Neural progenitor cell (in vitro differentiated cells): ENCODE results near the gene AKT1.

ENCODE experiments used
- EZH2 ChIP-seq: fragments of 200-600 bp; sonication (generic); IDR thresholded peaks from 2 replicates; pipeline ENCODE4 v1.6.1; 2017; ENCODE audit warnings: antibody characterized with exemption, mild to moderate bottlenecking, moderate library complexity
- EZH2phosphoT487 ChIP-seq: fragments of 200-600 bp; sonication (generic); IDR thresholded peaks from 2 replicates; pipeline ENCODE4 v1.6.1; 2017; ENCODE audit warnings: antibody characterized with exemption
- TF ChIP-seq, protein P1 (sequence below): fragments of 200-600 bp; sonication (generic); IDR thresholded peaks from 2 replicates; pipeline ENCODE4 v1.5.1; 2017; ENCODE audit warnings: antibody characterized with exemption, mild to moderate bottlenecking

DNA sequence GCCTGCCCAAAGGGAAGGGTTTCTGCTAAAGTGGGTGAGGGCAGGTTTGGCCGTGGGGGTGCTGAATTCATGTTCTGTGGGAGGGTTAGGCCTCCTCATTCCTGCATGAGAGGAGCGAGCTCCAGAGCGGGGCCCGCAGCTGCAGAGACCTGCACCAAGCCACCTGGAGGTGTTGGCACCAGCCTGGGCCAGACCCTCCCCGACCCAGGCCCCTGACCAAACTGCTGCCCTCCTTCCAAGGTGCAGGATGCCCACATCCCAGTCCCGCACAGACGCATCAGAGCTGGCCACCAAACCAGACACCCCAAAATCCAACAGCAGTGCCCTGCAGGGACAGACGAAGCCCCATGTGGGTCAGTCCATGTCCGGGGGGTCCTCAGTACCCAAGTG lies 61.0 kb downstream of the AKT1 start:
- TF ChIP-seq, protein P1, sequence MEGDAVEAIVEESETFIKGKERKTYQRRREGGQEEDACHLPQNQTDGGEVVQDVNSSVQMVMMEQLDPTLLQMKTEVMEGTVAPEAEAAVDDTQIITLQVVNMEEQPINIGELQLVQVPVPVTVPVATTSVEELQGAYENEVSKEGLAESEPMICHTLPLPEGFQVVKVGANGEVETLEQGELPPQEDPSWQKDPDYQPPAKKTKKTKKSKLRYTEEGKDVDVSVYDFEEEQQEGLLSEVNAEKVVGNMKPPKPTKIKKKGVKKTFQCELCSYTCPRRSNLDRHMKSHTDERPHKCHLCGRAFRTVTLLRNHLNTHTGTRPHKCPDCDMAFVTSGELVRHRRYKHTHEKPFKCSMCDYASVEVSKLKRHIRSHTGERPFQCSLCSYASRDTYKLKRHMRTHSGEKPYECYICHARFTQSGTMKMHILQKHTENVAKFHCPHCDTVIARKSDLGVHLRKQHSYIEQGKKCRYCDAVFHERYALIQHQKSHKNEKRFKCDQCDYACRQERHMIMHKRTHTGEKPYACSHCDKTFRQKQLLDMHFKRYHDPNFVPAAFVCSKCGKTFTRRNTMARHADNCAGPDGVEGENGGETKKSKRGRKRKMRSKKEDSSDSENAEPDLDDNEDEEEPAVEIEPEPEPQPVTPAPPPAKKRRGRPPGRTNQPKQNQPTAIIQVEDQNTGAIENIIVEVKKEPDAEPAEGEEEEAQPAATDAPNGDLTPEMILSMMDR, result no peak
- TF ChIP-seq EZH2phosphoT487 (no peak), EZH2 (no peak)
